H1 (cell line): ENCODE measurements around the gene KLF7.

Experiments used
- CTCF ChIP-seq, 3 experiments: IDR thresholded peaks; 1 replicate in 2 of 3; 2 replicates in 1 of 3; pipeline versions ENCODE4 v1.5.1 to v1.6.1; 2011; ENCODE audit warnings: low read length in 3 of 3, mild to moderate bottlenecking in 3 of 3, inconsistent platforms in 2 of 3, low read depth in 1 of 3, moderate library complexity in 1 of 3; ENCODE audit not compliant: insufficient read depth in 1 of 3; ENCODE audit errors: control extremely low read depth in 1 of 3
- EZH2 ChIP-seq: fragments of 200-600 bp; sonication (generic); IDR thresholded peaks from 2 replicates; pipeline ENCODE4 v1.7.1; 2012; ENCODE audit warnings: low read depth, mild to moderate bottlenecking, moderate library complexity, low read length, inconsistent platforms; ENCODE audit not compliant: severe bottlenecking
- HDAC6 ChIP-seq: IDR thresholded peaks from one replicate; pipeline ENCODE4 v1.7.1; 2012; ENCODE audit warnings: low read depth, mild to moderate bottlenecking, inconsistent platforms, low read length, moderate library complexity
- KDM5A ChIP-seq: fragments of 200-600 bp; IDR thresholded peaks from 2 replicates; pipeline ENCODE4 v1.7.1; 2012; ENCODE audit warnings: mild to moderate bottlenecking, low read length, inconsistent platforms, mixed read lengths
- POLR2A ChIP-seq, 2 experiments: IDR thresholded peaks; 1 replicate in 1 of 2; 2 replicates in 1 of 2; pipeline ENCODE4 v1.6.1; 2011; ENCODE audit warnings: low read depth in 2 of 2, low read length in 2 of 2, mild to moderate bottlenecking in 2 of 2; ENCODE audit errors: control extremely low read depth in 1 of 2
- SP1 ChIP-seq: IDR thresholded peaks from 2 replicates; pipeline ENCODE4 v1.6.1; 2011; ENCODE audit warnings: low read depth, low read length
- SRF ChIP-seq: IDR thresholded peaks from 2 replicates; pipeline ENCODE4 v1.6.1; 2011; ENCODE audit warnings: mild to moderate bottlenecking, low read depth, low read length, moderate library complexity
- SUZ12 ChIP-seq: fragments of 200-600 bp; sonication (generic); IDR thresholded peaks from 2 replicates; pipeline ENCODE4 v1.6.1; 2012; ENCODE audit warnings: mild to moderate bottlenecking, inconsistent platforms, low read length, moderate library complexity, mixed read lengths
- USF2 ChIP-seq: IDR thresholded peaks from 2 replicates; pipeline ENCODE4 v1.6.1; 2011; ENCODE audit warnings: low read length, improper control_type of control experiment
- ZNF274 ChIP-seq: IDR thresholded peaks from 2 replicates; pipeline ENCODE4 v1.7.0; 2012; ENCODE audit warnings: low read length, borderline replicate concordance; ENCODE audit errors: extremely low read depth

GRCh38 chr2:207142461-207142860, 23.3 kb downstream of the KLF7 start:
- TF ChIP-seq POLR2A (IDR thresholded peaks at IDR 0.05; ENCODE audit: control extremely low read depth in 1 of 2, low read depth in 2 of 2, low read length in 2 of 2) (no peak), CTCF (IDR thresholded peaks at IDR 0.05; ENCODE audit: control extremely low read depth in 1 of 3, insufficient read depth in 1 of 3, low read depth in 1 of 3, low read length in 3 of 3) (peak in 2 of 3 experiments; percentile 20 to 21; a peak in 2 of 4 replicates), KDM5A (no peak), EZH2 (no peak), ZNF274 (no peak), HDAC6 (no peak), SRF (no peak), USF2 (no peak), SUZ12 (no peak), SP1 (no peak)
